ENCODE results near the gene SKAP1.
"Not testable (repeated sequence)": the region's sequence is repeated elsewhere in the genome, so short reads cannot be mapped to it uniquely, and the experiment has no call there.

SKAP1 gene

DNA sequence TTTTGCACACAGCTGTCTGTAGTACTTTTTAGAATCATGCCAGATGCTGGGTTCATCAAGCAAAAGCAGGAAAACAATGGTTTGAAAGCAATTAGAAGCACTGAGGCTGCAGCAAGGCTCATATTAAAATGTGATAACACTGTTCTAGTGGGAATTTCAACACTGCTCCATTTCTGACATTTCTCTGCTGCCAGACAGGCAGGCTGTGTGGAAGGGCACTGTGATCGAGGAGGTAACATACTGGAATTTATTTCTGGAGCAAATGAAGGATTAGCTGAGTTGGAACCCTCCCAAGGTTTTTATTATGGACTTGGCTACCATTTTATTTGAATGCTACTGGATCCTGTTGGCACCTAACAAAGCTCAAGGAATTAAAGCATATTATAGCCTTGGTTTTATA is 66.9 kb downstream of the SKAP1 start:
- DNase-seq = no peak

DNA sequence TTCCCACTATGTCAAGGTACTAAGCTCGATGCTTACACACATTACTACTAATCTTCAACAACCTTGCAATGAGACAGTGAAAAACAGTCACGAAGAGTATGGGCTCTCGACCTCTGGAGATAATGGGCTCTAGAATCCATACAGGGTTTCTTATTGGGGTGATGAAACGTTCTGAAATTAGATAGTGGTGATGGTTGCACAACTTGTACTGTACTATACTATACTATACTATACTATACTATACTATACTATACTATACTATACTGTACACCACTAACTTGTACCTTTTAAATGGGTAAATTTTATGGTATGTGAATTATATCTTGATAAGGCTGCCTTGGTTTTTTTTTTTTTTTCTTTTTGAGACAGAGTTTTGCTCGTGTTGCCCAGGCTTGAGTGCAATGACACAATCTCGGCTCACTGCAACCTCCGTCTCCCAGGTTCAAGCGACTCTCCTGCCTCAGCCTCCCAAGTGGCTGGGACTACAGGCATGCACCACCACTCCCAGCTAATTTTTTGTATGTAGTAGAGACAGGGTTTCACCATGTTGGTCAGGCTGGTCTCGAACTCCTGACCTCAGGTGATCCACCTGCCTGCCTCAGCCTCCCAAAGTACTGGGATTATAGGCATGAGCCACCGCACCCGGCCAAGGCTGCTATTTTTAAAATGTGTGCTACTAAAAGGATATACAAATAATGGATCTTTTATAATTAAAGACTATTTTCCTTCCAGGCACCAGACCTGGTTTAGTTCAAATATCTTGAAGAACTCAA is 69.0 kb downstream of the SKAP1 start:
- not testable (repeated sequence) for DNase-seq

DNA sequence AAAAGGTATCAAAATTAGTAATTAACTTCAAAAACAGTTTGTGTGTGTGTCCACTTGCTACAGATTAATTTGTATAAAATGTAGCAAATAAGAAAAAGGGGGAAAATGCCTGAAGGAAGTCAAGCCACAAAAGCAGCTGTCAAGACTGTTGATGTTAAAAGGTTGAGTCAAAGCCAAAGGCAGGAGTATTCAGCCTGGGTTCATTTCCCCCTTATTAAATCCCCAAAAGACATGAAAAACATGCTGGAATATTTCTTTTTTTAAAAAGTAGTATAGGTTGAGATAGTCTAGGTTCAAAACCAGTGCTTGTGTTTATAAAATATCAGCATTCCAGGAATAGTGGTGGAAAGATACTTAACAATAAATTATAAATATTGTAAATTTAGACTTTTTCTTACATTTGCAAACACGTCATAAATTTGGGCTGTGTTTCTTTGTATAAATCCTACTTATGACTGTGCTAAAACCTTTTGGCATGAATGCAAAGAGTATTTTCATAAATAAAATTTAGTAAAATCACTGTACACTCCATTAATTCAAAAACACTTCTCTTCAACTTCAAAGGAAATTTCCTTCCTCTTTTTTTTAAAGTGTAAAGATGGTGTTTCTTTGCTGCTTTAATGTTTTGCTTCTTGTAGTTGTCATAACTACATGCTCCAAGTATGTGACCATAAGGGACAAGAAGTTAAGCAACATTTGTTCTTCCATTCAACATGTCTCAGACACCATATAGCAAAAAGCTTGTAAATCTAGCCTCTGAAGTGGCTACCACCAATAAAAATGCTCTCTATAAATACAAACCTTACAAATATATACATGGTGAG is 72.0 kb downstream of the SKAP1 start:
- no peak for DNase-seq

DNA sequence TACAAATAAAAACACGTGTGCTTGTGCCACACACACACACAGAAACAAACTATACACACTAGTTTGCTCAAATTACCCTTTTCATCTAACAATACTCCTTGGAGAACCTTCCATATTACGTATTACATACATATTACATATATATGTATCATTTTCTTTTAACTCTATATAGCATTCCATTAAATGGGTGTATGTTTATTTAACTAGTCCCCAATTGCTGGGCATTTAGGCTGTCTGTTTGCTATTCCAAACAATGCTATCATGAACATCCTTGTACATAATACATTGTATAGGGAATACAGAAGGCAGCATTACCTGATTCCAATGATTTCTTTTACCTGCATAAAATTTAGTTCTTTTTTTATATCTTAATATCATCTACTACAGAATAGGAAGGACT is 73.1 kb downstream of the SKAP1 start:
- DNase-seq = no peak

DNA sequence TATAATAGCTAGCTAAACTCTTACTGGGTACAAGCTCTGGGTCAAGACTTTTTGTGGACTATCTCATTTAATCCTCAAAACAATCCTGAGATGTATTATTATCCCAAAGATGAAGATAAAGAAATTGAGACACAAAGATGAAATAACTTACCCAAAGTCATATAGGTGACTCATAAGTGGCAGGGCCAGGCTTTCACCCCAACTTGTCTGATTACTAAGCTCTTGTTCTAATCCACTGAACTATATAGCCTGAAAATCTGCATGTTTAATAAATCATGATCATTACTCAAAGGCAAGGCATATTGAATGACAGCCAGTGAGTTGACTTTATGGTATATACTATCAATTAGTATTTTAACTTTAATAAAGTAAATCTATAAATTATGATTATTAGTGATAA is 77.4 kb downstream of the SKAP1 start:
- DNase-seq = no peak

DNA sequence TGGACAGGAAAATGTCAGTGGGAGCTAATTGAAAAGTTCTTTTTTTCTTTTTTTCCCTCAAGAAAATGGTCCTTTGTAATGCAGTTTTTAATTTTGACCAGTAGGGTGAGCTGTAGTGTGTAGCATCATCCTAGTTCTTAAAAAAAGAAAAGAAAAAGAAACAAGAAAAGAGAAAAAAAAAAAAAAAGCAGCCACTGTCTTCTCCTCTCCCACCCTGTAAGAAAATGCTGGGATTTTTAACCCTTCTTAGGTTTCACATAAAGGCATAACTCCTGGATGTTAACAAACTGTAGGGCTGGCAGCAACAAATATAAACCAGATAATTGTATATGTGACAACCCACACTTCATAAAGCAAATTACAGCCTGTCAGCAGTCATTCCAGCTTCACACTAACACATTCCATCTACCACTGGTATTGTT is 78.1 kb downstream of the SKAP1 start:
- peak in 1 of 2 donors; percentile 35 for DNase-seq

DNA sequence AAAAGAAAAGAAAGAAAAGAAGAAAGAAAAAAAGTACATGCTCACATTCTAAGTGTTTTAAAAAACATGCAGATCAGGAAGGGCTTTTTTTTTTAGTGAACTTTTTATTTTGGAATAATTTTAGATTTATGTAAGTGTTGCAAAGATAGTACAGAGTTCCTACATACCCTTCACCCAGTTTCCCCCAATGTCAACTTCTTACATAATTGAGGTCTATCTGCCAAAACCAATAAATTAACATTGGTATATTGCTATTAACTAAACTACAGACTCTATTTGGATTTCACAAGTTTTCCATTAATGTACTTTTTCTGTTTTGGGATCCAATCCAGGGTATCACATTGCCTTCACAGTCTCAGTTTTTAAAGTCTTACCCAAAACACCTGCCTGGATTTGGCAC is 81.7 kb downstream of the SKAP1 start:
- no peak for DNase-seq

DNA sequence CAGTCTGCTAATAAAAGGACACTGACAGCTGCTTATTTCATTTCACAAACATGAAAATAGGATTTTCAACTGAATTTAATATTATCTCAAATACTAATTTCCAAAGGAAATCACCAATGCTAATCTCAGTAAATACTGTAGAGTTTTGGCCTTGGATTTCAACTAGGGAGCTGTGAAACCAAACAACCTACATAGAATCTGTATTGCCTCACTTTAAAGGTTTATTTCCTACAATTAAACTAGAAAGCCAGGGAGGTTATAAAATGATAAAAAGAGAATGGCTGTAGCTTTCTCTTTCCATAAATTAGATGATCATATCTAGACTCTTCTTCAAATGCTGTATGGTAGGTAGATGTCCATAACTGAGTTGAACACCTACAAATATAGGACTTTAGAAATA is 82.8 kb downstream of the SKAP1 start:
- DNase-seq = no peak

DNA sequence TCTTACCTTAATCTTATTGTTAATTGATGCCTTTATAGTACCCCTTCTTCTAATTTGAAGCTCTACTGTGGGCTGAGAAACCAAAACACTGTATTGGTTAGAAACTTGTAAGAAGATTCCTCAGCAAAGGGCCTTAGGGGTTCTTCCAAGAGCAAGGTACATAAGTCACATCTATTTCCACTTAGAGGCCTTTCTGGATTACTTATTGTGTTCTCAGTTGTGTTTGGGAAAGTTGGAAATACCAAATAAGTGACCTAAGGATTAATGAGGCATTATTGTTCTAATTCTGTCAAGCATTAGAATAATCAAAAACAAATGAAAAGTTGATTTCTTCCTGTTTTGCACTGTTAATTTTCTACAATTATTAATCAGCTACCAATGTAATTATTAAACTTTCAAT is 85.8 kb downstream of the SKAP1 start:
- DNase-seq = no peak

DNA sequence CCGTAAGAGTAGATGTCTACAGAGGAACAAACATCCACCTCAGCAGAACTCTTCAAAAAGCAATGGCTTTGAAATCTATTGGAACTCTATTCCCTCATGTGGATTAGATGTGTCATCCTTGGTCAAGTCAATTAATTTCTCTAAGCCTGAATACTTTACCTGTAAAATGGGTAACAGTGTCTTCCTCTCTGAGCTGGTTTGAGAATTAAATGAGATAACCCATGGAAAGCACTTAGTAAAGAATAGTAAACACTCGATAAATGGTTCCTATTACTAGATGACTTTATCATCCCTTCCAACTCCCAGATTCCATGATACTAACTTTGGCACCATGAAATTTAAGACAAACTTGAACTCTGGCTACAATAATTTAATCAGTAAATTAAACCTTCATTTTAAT is 89.1 kb downstream of the SKAP1 start:
- DNase-seq = no peak

DNA sequence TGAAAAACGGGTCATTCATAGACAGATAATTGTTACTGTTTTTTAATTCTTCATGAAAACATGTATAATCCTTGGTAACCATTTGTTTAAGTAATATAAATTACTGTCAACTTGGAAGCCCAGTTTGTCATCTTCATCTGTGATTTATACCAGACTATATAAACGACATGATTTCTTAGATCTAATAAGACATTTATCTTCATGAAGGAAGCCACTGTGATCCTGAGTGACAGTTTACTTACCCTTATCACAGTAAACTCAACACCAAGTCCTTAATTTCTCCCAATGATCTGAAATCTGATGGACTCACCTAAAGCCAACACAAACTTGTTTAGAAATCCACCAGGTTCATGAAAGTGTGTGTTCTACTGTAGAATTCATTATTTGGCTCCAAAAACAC is 91.3 kb downstream of the SKAP1 start:
- DNase-seq = no peak

DNA sequence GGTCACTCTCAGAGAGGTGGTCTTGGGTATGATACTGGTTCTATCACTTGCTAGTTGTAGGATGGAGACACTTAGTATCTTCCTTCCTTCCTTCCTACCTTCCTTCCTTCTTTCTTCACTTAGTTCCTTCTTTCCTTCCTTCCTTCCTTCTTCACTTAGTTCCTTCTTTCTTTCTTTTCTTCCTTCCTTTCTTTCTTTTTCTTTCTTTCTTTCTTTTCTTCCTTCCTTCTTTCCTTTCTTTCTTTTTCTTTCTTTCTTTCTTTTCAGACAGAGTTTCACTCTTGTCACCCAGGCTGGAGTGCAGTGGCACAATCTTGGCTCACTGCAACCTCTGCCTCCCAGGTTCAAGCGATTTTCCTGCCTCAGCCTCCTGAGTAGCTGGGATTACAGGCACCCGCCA is 92.1 kb downstream of the SKAP1 start:
- not testable (repeated sequence) for DNase-seq

DNA sequence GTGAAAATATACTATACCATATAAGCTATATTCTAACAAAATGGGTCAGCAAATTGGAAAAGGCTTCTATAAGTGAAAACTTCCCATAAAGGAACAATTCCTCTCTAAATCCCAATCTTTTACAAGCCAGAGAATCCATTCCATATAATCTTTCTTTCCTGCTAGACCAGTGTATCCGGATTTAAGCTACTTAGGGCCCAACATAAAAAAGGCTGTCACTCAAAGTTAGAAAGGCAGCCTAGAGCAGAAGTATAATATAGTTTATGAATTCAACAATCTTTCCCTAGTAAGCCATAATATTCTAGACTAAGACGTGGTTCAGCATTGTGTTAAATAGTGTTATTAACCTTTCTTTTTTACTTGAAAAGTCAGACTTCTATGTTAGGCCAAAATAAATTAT is 93.0 kb downstream of the SKAP1 start:
- no peak for DNase-seq

DNA sequence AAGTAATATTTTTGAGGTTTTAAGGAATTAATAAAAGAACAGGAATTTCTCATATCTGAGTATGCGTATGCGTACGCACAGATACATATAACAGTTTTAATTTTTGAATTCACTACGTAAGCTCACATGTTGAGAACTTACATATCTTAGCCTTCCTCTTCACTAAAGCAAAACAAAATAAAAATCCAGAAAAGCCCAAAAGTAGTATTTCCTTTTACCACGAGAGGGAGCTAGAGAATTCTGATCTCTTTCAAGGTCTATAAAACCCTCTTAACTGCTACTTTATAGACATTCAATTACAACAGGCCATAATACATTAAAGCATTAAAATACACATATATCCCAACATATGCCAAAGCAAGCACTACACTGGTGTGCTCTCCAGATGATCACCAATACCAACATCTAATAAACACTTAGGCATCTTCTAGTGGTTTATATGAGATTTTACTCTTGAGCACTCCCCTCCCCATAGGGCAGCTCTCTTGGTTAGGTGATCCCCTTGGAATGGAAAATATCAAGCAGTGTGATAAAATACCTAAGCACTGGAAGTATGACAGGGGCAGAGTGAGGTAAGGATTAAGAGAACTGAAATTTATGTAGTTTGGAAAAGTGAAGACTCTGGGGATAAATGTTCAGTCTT is 94.0 kb downstream of the SKAP1 start:
- DNase-seq = peak in 1 of 2 donors; percentile 53

DNA sequence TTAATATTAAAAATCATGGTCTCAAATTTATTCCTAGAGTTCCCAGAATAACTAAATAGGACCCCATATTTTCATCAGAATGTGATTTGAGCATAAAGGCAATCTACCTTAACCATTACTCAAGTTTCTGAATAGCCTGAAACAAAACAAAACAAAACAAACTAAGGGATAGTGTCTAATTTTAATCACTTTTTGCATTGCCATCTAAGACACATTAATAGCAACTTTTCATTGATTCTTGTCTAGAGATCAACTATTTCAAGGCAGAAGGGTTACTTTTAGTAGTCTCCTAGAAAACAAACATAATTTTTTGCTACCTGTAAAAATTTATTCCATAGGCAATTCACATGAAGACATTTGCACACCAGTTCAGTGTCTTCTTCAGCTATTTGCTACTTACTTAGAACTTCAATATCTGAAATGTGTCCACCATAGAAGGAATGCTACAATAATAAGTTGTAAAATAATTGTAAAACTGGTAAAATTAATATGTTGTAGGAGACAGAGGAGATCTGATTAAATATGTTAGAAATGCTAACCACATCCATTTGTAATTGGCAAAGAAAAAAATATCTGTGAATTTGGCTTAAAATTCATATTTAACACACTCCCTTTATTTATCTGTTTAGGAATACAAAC is 94.7 kb downstream of the SKAP1 start:
- no peak for DNase-seq

DNA sequence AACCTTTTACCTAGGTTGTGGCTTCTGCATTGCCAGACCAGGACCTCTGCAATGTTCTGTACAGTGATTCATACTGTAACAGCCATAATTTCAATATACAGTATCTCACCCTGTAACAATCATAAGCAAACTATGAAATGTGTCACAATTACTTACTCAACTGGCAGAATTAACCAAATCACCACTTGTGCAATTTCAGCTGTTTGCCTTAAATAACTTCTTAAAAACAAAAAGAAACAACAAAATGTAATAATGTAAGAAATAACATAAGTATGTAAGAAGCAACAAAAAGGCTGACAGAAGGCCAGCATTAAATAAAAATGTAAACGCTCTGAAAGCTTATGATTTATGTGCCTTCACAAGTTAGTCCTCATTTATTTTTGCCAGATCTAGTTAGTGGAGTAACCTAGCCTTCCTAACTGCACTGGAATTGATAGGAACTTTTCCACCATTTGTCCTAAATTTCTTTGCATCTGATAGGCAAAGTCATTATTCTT is 96.9 kb downstream of the SKAP1 start:
- DNase-seq = no peak

DNA sequence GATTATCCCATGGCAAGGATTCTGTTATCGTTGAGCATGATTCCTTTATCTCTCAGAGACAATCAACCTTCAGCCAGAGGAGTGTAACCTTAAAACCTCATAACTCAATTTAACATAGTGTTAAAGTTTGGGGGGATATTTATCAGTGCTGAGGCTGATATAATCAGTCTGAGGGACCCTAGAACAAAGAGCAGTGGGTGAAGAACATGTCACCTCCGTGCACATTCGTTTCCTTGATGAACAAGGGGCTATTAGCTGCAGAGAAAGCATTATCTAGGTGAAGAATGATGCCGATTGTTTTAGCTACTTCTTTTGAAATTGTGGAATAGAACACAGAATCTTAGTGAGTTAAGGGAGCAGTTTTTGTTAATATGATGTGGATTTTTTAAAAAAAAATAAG is 99.1 kb downstream of the SKAP1 start:
- no peak for DNase-seq

DNA sequence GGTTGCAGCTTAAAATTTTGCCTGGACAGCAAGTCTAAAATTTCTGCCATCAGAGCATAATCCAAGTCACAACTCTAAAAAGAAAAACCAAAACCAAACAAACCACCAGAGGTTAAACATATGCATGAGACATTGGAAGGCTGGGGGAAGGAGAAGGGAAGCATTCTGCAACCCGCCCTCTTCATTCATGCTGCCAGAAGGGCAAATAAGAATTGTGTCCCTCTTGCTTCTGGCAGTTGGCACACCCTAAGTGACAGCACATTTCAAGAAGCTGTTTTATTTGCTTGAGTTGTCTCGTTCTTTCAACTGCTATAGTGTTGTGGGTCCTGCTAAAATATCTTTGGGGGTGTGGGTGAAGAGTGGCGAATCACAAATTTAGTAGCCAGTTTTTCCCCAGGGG is 99.6 kb downstream of the SKAP1 start:
- no peak for DNase-seq

DNA sequence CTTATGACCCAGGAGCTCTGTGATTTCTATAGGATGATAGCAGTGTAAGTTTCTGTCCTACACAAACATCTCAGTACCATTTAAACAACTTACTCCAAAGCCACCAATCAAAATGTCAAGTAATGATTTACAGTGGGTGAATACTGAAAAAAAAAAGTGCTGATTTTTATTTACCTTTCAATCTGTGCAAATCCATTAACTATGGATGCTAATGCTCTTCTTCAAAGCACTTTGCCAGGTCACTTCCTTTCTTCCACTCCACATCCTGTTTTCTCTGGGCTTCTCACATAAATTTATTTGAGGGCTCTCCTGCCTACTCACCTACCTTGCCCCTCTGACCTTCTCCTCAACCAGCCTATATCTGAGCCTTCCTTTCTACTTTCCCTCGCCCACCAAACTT is 101.6 kb downstream of the SKAP1 start:
- DNase-seq = no peak

DNA sequence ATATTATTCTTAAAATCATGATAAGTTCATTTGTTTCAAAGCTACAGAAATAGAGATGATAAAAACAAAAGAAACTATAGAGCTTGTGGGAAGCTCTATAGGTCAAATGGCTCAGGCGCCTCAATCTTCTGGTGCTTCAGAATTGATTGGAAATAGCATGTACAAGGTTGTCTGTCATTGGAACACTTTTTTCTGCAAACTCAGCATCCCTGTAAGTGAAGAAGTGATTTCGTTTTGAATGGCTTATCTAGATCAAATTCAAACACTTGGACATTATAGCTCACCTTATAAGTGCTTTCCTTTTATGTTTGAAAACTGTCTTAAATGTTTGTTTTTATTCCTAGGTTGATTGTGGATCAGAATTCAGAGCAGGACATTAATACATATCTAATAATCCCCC is 103.7 kb downstream of the SKAP1 start:
- no peak for DNase-seq

DNA sequence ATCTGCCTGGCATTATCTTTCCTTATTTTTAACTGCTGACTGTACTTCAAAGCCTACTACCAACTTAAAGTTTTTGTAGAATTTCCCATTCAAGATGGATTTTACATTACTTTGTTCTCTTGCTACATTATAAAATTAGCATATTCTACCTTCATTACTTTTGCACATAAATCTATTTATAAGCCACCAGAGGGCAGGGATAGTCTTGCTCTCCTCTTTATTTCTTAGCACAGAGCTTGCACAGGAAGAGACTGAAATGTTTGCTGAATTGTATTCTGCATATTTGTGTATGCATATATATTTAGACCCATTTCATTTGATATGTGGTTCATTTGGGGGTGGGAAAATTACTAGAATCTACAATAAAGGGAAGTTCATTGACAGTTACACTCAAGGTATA is 108.0 kb downstream of the SKAP1 start:
- no peak for DNase-seq

DNA sequence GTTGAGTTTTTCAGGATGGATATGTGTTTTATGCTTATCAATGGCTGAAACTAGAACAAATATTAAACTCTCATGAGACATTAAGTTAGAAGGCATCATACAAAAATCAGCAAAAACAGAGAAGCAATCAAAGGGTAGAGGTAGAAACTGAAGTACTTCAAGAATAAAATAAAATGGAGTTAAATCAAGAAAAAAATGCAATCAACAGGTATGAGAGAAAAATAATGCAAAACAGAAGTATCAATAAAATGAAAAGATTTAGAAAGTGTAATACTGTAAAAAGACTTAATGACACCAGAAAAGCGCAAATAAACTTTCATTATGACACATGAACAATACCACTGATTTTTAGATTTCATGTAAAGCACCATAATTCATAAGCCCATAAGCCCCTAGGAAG is 112.3 kb downstream of the SKAP1 start:
- DNase-seq = no peak

DNA sequence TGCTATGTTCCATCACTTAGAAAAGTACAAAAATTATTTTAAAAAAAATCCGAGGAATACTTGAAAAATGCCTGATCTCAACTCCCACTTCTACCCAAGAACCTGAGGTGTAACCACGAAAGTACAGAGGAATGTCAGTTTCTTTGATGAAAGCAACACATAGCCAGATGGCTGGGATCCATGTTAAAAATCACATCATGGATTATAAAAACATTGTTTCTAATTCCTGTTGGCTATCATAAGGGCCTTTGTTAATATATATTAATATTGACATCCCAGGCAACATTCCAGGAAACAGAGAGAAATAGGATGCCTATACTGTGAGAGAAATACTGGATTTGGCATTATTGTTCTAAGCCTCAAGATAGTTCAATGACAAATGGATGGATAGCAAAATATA is 115.3 kb downstream of the SKAP1 start:
- no peak for DNase-seq

Data from bone marrow (tissue), 2 donors.